ENCODE results near the gene PDCD4. TPM values are rescaled to one million over a fixed set of nuclear protein-coding genes. Genes with fewer than 3 reads are reported as not detected.

Gene PDCD4
- total and polyA plus RNA-seq, 2 of the 13 experiments (the other 11 are each of a cell fraction or from before 2014, with no cell fraction given): 22.8 to 56.2 TPM

GRCh38 chr10:110859206-110859972 lies 12.3 kb upstream of the PDCD4 start:
- peak overlapping the region; percentile 17 for H2AFZ ChIP-seq (ENCODE audit: low read length)
- 46% methylated on average over 5 of the region's 6 CpGs for WGBS (ENCODE audit: low lambda C conversion rate)
- ATAC-seq (peak; percentile 16), DNase-seq (ENCODE audit: low spot score) (no peak), FAIRE-seq (no peak)
- POLR2A ChIA-PET: interaction anchor here (1.5 to 4.8 kb wide), 4 partner anchors 12 to 59 kb away, joined by 3 to 53 read pairs (median 28); partner anchors contain the start of genes BBIP1, PDCD4 and SHOC2
- BruUV-seq (replicated peaks): no TSS peak
- no peaks in the 10 kb centered on the region for H4K20me1 ChIP-seq (ENCODE audit: insufficient read depth, low read length)
- intact Hi-C loops (cut with micrococcal nuclease; ENCODE audit: unreplicated experiment): no loop called here
- no peak overlapping the region for H3K27ac ChIP-seq (ENCODE audit: extremely low read length, insufficient read depth, low read length)
- H3K9ac ChIP-seq (ENCODE audit: insufficient read depth, low read depth, low read length): no peak overlapping the region
- 0 out of 6 replicates have a peak overlapping the region, but pooled peaks of 1 of the 3 experiments have one; percentile 32 for H3K4me3 ChIP-seq (replicated peaks in 1 of 3; ENCODE audit: insufficient read depth in 1 of 3, low read depth in 2 of 3, low read length in 3 of 3)
- H3K79me2 ChIP-seq (ENCODE audit: insufficient read depth, low read length): no peaks in the 10 kb centered on the region
- CTCF ChIA-PET (ENCODE audit: low intra/inter-chr PET ratio, low total read pairs): no interaction called here
- H3K9me3 ChIP-seq (ENCODE audit: low read length): no peaks in the 10 kb centered on the region
- no peaks in the 10 kb centered on the region for H3K27me3 ChIP-seq (ENCODE audit: control insufficient read depth in 1 of 2, insufficient read depth in 2 of 2, low read length in 2 of 2)
- in situ Hi-C loops (cut with HindIII; ENCODE audit: extremely low pct_ligation_motif_present, low pct_unique_long_range_greater_than_20kb): no loop called here
- no peaks in the 10 kb centered on the region for H3K36me3 ChIP-seq (replicated peaks in 1 of 2; ENCODE audit: control insufficient read depth in 1 of 2, insufficient read depth in 2 of 2, low read length in 2 of 2)
- peak overlapping the region; percentile 71 for H3K4me2 ChIP-seq (ENCODE audit: low read depth, low read length)
- H3K4me1 ChIP-seq (ENCODE audit: insufficient read depth, low read length): peaks cover 67% of the 10 kb centered on the region
- TF ChIP-seq ELK4 (CRISPR knock-in tag; IDR thresholded peaks at IDR 0.05; ENCODE audit: borderline replicate concordance): no peak
- no peak for TF ChIP-seq ZNF83 (CRISPR knock-in tag; IDR thresholded peaks at IDR 0.05; ENCODE audit: borderline replicate concordance)
- TF ChIP-seq NR2F1 (CRISPR knock-in tag; IDR thresholded peaks at IDR 0.05): no peak
- TF ChIP-seq REST (IDR thresholded peaks at IDR 0.05; ENCODE audit: borderline replicate concordance in 1 of 2, low read depth in 1 of 2, low read length in 2 of 2): no peak
- 0 out of 2 replicates have a peak, but pooled peaks have one; percentile 3 for TF ChIP-seq ZNF362 (CRISPR knock-in tag; IDR thresholded peaks at IDR 0.05; ENCODE audit: borderline replicate concordance)
- no peak for TF ChIP-seq LCORL (IDR thresholded peaks at IDR 0.05)
- no peak for TF ChIP-seq LCORL (CRISPR knock-in tag; IDR thresholded peaks at IDR 0.05)
- no peak for TF ChIP-seq ARHGAP35 (CRISPR knock-in tag; IDR thresholded peaks at IDR 0.05; ENCODE audit: borderline replicate concordance)
- TF ChIP-seq ZNF687 (CRISPR knock-in tag; IDR thresholded peaks at IDR 0.05): peak; percentile 33
- no peak for TF ChIP-seq THRA (CRISPR knock-in tag; IDR thresholded peaks at IDR 0.05; ENCODE audit: borderline replicate concordance)
